NOMO-1 (cell line): Measurements from ENCODE around the gene ARHGEF17.
A peak's percentile ranks its signal among the peaks of the same experiment; 100 is the strongest.

Experiments used
- DNase-seq, 2 experiments: peaks; one replicate each; lab custom pipeline; 2025; ENCODE audit not compliant: unreplicated experiment in 2 of 2; lab: John Stamatoyannopoulos, UW

Gene ARHGEF17

GRCh38 chr11:73330569-73331093 lies 22.6 kb downstream of the ARHGEF17 start:
- DNase-seq = no peak

GRCh38 chr11:73331138-73331916 lies 23.3 kb downstream of the ARHGEF17 start:
- no peak for DNase-seq

GRCh38 chr11:73333173-73333572 lies 25.1 kb downstream of the ARHGEF17 start:
- no peak for DNase-seq

- DNase-seq = no peak
Observed at GRCh38 chr11:73333640-73334383, 25.7 kb downstream of the ARHGEF17 start.

GRCh38 chr11:73334384-73335203 lies 26.5 kb downstream of the ARHGEF17 start:
- DNase-seq = no peak

GRCh38 chr11:73335204-73335923 lies 27.3 kb downstream of the ARHGEF17 start:
- DNase-seq = peak; percentile 47 to 55

- no peak for DNase-seq
Observed at GRCh38 chr11:73337846-73338245, 29.8 kb downstream of the ARHGEF17 start.

- DNase-seq = no peak
Observed at GRCh38 chr11:73338279-73338678, 30.2 kb downstream of the ARHGEF17 start.

- no peak for DNase-seq
Observed at GRCh38 chr11:73340164-73340563, 32.1 kb downstream of the ARHGEF17 start.

- no peak for DNase-seq
Observed at GRCh38 chr11:73342633-73343032, 34.6 kb downstream of the ARHGEF17 start.

- no peak for DNase-seq
Observed at GRCh38 chr11:73343076-73343873, 35.2 kb downstream of the ARHGEF17 start.

- DNase-seq = no peak
Observed at GRCh38 chr11:73344191-73344607, 36.1 kb downstream of the ARHGEF17 start.

GRCh38 chr11:73345481-73346160 lies 37.5 kb downstream of the ARHGEF17 start:
- DNase-seq = no peak

- no peak for DNase-seq
Observed at GRCh38 chr11:73346186-73346935, 38.3 kb downstream of the ARHGEF17 start.

- no peak for DNase-seq
Observed at GRCh38 chr11:73347067-73347466, 39.0 kb downstream of the ARHGEF17 start.

- no peak for DNase-seq
Observed at GRCh38 chr11:73348838-73349237, 40.8 kb downstream of the ARHGEF17 start.

- no peak for DNase-seq
Observed at GRCh38 chr11:73349633-73350032, 41.6 kb downstream of the ARHGEF17 start.

- peak; percentile 72 to 75 for DNase-seq
Observed at GRCh38 chr11:73350908-73351636, 43.0 kb downstream of the ARHGEF17 start.
